AG08396 (cell line): ENCODE measurements around the gene LRRC4C.
"Not testable (repeated sequence)": the region's sequence is repeated elsewhere in the genome, so short reads cannot be mapped to it uniquely, and the experiment has no call there.

Source experiments
- DNase-seq: peaks from one replicate; pipeline ENCODE4 v3.0.0; 2012; ENCODE audit warnings: low spot score, mixed read lengths

The LRRC4C gene

DNA sequence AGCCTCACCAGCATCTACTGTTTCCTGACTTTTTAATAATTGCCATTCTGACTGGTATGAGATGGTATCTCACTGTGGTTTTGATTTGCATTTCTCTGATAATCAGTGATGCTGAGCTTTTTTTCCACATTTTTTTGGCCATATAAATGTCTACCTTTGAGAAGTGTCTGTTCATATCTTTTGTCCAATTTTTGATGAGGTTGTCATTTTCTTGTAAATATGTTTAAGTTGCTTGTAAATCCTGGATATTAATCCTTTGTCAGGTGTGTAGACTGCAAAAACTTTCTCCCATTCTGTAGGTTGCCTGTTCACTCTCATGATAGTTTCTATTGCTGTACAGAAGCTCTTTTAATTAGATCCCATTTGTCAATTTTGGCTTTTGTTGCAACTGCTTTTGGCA lies 439.8 kb downstream of the LRRC4C start:
- DNase-seq = not testable (repeated sequence)

DNA sequence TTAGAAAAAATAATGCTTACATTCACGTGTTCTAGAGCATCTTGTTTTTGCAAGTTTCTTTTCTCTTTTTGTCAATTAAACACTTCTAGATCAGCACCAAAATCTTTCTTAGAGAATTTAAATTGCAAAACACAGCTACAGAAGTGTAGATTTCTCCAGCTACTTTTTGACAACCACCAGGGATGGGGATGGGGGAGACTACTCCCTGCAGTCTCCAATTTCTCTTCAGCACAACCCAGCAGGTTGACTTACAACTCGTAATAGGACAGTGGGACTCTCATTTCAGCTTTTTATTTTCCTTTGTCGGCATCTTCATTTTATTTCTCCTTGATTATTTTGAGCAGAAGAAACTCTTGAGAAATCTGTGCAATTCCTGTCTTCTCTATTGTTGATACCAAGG lies 441.2 kb downstream of the LRRC4C start:
- DNase-seq = no peak

DNA sequence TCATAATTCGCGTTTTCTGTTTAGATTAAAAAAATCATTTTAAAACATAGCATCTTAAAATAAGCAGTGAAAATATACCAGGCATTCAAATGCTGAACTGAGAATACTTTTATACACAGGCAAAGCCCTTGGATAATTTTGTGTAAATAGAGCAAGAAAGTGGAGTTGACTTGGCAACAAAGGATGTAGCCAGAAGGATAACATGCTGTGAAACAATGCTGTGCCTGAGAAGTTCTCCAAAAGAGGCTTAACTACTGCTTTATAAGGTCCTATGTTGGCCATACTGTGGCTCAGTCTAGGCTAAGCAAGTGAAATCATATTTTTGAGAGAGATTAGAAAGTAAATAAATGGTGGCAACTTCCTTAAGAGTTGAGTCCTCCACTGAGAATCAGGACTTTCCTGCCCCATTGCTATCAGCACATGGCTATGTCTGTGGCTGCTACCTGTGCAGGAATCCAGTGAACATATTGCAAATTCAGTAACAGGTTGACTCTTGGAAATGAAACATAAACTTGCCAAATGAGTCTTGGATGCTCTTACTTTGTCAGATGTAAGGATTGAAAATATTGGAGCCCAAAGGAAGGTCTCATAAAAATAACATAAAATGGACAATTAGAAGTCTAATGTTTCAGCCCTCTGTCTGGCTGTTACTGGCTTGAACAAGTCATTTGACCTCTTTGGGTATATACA lies 448.9 kb downstream of the LRRC4C start:
- no peak for DNase-seq

DNA sequence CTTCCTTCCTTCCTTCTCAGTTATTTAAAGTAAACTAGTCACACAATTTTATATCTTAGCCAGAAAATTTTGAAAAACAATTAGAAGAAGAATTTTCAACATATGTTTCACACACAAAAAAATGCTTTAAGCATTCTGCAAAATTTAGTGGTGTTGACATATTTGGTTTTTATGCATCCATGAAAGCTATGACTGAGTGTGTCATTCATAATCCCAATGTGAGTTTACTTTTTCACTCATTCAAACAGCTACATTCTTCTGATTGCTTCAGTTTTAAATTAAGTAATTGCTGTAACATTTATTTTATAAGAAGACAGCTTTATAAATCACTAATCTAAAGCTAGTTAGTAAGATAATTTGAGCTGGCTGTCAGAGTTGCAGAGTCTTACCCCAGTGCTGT lies 453.5 kb downstream of the LRRC4C start:
- no peak for DNase-seq

DNA sequence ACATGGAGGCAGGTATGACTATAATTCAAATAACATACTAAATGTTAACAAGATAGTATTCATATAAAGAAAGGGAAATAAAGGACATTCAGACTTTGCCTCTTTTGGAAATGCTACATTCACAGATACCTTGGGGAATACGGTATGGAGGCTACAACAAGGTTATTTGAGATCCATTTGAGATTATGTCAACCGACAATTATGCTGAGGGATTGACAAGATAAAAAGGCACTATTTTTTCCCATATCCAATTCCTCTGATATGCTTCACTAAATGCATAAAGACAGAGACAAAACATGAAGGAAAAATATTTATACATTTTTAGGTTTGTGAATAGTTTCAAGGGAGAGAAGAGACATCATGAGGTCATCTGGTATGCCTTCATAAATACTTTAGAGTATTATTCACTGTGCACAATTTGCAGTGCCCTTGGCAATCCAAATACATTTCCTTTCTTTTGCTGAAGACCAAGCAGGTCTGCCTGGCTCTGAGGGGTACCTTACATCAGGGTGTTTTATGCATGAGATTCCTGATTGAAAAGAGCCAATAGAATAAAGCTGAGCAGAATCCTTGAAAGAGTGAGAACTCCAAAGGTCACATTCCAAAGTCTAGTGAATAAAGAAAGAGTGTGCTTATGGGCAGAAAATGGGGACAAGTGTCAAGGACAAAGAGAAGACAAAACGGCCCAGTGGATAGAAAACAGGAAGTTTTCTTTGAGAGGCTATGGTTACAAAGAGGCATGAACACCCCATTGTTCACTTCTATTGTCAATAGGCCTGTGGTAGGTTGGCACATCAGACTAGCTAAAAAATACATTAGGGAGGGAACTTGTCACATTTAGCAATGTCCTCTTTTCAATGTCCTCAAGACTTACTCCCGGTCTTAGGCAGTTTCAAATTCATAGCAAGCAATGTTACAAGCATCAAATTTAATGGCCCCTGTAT lies 455.8 kb downstream of the LRRC4C start:
- no peak for DNase-seq

DNA sequence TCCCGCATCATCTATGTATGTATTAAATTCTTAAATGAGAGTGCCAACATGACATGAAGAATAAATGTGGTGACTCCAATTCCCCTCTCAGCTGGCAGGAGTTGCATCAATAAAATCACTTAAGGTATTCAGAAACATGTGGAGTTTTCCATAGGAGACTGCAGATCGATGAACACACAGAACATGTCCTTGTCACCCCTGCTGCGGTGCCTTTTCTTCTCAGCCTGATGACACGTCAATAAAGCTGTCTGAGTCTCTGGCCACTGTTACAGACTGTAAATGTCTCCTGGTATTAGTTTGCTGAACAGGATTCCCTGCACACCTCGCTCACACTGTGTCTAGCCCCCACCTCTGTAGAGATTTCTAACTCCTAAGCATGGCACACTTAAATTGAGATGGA lies 460.5 kb downstream of the LRRC4C start:
- no peak for DNase-seq

DNA sequence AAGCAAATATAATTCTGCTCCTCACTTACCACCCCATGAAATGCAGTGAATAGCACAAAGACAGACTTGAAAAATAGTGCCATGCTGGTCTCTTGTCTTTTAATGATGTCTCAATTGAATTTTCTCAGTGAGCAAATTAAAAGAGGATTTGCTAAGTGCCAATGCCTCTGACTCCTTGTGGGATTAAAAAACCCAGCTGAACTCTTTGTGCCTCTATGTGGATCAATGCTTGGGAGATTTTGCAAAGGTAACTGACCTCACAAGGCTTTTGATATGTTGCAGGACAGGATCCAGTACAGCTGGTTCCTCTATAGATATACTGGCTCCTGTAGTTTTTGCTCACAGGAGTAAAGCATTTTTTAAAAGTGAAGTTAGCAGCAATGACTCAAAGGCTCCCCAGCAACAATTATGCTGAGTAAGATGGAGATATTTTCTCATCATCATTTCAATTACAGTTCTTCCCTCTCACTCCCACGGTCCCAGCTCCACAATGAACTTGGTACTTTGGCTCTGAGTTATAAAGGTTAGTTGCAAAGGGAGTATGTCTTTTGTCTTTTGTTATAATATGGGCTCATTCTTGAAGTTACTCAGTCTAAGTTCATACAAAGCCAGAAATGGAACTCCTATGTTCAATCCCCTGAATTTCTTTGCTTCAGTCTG lies 471.5 kb downstream of the LRRC4C start:
- DNase-seq = no peak

DNA sequence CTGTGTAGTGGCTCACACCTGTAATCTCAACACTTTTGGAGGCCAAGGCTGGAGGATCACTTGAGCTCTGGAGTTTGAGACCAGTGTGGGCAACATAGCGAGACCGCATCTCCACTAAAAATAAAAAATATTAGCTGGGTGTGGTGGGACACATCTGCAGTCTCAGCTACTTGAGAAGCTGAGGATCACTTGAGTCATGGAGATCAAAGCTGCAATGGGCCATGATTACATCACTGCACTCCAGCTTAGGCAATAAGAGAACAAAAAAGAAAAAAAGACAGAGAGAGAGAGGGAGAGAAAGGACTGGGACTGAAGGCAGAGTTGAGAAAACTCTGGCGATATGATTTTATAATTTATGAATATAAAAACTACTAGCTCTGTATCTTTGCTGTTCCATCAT lies 473.1 kb downstream of the LRRC4C start:
- no peak for DNase-seq

DNA sequence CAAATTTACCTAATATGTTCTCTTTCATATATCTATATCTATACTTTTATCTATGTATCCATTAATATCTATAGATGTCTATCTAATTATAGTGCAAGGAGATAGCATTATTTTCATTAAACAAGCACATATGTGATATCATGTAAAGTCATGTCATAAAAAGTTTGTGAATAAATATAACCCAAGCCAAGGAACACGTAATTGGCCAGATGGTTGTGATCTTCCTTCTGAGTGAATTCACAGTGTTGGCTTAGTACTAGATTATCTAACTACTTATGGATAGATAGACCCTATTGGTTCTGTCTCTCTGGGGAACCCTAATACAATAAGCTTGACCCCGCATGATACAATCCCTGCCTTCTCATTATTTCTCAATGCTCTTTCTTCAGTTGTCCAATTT lies 484.4 kb downstream of the LRRC4C start:
- DNase-seq = no peak

DNA sequence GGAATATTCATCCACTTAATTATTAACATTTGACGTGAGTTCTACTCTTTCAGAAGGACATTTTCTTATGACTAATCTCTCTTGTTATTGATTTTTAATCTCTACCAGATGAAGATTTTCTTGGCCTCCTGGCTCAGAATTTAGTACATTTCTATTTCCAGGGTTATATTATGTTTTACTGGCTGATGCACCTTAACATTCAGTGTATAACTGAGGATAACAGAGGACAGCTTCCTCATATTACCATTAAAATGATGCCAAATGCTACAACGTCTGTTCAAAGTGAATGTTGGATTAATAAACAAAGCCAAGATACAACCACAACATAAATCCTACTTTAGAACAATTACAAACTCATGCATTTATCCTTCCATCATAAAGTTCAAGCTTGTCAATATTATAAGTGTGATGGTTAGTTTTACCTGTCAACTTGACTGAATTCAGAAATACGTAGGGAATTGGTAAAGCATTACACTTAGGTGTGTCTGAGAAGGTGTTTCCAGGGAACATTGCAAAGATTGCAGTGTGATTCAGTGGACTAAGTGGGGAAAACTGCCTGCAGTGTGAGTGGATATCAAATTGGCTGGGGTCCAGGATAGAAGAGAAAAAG lies 485.2 kb downstream of the LRRC4C start:
- no peak for DNase-seq

DNA sequence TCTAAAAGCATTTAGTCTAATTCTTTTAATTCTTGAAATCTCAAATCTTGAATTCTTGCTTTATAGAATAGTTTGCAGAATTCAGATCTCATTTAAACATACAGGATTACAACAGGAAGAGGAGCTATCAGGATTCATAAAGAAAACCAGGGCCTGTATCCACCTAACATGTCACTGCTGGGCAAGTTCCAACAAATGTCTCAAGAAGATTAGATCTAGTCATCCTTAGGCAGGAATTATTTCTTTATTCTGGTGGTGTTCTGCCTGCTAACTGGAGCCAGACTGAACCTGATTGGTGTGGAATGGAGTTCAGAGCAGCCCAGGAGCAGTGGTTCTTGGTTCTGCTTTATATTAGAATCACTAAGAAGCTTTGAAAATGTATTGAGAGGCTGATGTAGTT lies 500.7 kb downstream of the LRRC4C start:
- no peak for DNase-seq

DNA sequence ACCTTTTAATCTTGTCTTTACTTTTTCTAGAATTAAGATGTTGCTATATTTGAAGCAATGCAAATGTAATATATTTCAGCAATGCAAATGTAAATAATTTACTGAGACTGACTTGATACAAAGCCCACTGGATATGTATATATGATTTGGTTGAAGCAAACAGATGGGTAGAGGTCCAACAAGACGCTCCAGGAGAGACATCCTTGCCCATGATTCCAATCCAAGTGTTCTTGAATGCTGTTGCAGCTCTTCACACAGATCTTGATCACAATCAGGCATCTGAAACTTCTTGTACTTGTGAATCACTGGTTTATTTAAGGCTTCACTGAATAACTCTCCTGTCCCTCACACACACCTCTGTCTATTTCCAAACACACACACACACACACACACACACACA lies 507.0 kb downstream of the LRRC4C start:
- DNase-seq = no peak

DNA sequence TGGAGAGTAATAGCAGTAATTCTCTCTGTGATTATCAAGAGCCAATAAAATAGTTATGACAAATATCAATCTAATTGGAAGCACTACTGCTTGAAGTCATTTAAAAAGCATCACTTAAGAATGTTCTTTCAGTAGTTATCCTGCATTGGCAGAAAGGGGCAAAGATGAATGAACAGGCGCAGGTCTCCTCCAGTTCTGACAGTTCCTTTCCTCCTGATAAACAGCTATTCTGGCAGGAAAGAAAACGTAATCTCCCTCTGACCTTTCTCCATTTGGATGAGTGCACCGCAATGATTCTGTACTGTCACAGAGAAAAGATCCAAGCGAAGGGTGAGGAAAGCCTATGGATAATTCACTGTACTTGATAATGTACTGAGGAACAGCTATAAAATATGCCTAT lies 521.5 kb downstream of the LRRC4C start:
- DNase-seq = no peak

DNA sequence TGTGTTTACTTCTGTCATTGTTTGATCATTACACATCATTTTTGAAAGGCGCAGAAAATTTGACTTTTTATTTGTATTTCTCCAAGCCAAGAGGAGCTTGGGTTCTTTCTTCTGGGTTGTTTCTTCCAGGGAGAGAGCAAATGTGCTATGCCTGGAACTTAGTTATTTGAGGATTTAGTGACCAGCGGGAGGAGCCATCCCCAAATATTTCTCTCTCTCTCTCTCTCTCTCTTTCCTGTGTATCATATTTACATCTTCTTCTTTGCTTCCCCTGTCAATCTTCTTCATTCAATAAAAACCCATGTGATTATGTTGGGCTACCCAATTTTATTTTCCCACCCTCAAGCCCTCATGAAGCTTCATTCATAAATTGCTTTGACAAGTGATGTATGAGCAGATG lies 534.5 kb downstream of the LRRC4C start:
- no peak for DNase-seq

DNA sequence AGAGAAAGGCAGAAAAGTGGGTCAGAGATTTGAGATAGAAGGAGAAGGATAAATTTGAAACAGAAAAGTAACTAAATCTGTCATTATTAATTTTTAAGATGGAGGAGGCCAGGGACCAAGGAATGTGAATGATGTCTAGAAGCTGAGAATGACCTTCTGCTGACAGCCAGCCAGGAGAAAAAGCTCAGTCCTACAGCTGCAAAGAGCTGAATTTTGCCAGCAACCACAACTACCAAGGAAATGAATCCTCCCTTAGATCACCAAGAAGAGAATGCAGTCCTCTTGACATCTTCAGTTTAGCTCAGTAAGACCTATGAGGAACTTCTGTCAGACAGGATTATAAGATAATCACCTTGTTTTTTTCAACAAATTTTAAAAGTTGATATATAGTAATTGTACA lies 538.2 kb downstream of the LRRC4C start:
- DNase-seq = no peak

DNA sequence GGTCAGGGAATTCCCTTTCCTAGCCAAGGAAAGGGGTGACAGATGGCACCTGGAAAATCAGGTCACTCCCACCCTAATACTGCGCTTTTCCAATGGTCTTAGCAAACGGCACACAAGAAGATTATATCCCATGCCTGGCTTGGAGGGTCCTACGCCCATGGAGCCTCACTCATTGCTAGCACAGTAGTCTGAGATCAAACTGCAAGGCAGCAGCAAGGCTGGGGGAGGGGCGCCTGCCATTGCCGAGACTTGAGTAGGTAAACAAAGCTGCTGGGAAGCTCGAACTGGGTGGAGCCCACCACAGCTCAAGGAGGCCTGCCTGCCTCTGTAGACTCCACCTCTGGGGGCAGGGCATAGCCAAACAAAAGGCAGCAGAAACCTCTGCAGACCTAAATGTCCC lies 548.7 kb downstream of the LRRC4C start:
- not testable (repeated sequence) for DNase-seq

DNA sequence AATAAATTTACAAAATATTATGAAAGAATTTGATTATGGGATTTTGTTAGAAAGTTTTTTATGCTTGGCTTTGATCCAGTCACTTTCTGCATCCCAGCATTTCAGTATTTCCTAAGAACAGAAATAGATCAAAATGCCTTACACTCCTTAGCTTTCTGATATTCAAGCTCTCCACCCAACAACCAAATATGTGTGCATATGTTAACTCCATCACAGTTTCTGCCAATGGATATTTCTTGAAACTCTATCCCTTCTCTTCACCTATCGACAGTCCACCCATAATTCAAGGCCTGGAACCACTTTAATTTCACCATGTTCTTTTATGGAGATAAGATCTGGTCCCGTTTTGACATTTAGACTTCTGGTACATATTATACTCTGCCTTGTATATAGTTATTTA lies 565.0 kb downstream of the LRRC4C start:
- no peak for DNase-seq

DNA sequence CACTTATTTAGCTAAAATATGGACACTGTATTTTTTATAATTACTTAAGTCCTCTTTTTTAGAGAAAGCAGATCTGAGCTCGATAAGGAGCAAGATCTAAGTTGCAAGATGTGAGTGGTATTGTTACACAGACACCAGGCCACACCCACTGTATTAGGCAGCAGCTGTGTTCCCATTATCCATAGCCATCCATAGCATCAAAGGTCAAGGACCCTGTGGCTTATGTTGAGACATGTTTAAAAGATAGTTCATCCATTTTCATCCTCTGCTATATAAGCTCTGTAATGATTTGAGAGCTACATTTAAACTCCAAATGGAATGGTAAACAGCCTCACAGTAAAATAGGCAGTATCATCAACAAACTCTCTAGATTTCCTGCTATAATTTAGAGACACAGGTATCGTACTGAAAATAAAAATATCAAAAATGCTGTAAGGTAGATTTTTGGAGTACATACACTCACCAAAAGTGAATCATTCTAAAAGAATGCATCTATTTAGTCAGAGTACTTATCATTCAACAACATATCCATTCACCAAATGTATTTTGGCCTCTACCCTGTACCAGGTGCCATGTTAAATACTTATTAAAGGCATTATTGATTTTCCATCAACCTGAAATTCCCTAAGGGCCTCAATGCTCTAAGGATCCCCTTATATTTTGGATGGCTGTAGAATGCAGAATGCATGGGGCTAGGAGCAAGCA lies 574.0 kb downstream of the LRRC4C start:
- no peak for DNase-seq

DNA sequence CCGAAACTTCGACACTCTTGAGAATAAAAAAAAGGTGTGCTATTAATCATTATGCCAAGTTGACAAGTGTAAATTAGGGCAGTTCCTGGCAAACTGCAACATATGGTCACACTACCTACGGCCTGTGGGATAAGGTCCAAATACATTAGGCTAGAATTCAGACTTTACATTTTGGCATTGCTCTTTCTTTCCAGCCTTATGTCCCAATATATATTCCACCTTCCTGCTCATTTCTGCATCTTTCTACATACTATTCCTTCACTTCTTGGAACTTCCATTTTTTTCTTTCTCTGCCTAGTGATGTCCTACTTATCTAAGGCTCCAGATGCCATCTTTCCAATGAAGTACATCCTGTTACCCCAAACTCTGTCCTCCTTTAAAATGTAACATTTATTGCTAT lies 577.2 kb downstream of the LRRC4C start:
- no peak for DNase-seq

DNA sequence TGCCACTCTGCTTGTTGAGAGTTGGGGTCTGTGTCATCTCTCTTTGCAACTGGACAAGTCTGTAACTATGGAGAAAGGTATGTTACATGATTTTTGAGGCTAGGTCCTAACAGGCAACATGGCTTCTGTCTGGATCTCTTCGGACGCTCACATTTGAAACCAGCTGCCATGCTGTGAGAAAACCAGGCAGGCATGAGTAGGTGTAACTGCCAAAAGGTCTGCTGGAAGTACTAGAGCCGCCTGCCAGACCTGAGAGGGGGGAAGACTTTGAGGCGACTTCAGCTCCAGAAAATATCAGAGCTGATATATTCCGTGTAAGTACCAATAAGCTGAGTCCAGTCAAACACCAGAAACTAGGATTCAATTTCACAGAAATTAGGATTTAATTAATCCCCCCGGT lies 579.5 kb downstream of the LRRC4C start:
- DNase-seq = no peak

DNA sequence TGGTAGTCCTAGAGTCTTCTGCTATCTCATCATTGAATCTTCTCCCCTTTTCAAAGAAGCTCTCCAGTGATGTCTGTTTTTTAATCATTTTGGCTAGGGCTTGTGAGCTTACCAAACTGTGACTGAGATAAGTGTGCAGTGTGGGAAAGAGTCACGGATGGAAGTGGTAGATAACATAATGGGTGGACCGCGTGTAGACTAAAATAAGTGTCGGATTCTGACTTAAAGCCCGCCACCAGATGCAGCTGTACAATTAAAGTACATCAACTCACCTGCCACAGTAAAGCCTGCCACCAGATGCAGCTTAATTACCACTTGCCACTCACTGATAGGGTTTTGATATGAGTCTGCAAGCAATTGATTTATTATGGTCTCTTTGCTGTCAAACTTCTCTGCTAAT lies 581.5 kb downstream of the LRRC4C start:
- DNase-seq = no peak

DNA sequence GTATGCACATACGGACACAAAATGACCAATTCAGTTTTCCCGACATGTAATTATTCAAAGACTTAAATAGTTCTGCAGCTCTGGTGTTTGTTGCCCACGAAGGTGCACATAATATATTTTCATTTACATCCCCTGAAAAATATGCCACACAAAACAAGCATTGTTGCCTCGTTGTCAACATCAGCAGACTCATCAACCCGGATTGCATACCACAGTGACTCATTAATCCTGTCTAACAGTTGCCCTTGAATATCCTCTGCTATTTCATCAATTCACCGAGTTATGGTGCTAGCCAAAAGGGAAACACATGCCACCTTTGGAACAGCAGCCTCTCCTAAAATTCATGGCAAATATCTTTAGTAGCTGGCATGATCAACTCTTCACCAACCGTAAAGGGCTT lies 582.2 kb downstream of the LRRC4C start:
- no peak for DNase-seq
